ENCODE results near the gene PRPF8.
A peak's percentile ranks its signal among the peaks of the same experiment; 100 is the strongest.
"Not testable (repeated sequence)": the region's sequence is repeated elsewhere in the genome, so short reads cannot be mapped to it uniquely, and the experiment has no call there.

PRPF8 gene

GRCh38 chr17:1716076-1716911 is 31.6 kb upstream of the PRPF8 start:
- peak; percentile 100 for DNase-seq

GRCh38 chr17:1715803-1716075 is 31.1 kb upstream of the PRPF8 start:
- no peak for DNase-seq

- peak; percentile 51 to 53 for DNase-seq
These were observed 30.5 kb upstream of the PRPF8 start for GRCh38 chr17:1714980-1715802.

GRCh38 chr17:1714427-1714979 is 29.8 kb upstream of the PRPF8 start:
- peak in 1 of 2 donors; percentile 44 for DNase-seq

- no peak for DNase-seq
These were observed 29.3 kb upstream of the PRPF8 start for GRCh38 chr17:1713878-1714426.

GRCh38 chr17:1713160-1713877 is 28.7 kb upstream of the PRPF8 start:
- no peak for DNase-seq

GRCh38 chr17:1712271-1712670 is 27.6 kb upstream of the PRPF8 start:
- DNase-seq = no peak

- no peak for DNase-seq
These were observed 27.1 kb upstream of the PRPF8 start for GRCh38 chr17:1711804-1712203.

GRCh38 chr17:1710807-1711553 is 26.3 kb upstream of the PRPF8 start:
- no peak for DNase-seq

GRCh38 chr17:1709971-1710806 is 25.5 kb upstream of the PRPF8 start, which contains the start of gene TLCD2:
Gene TLCD2 (minus strand): TSS chr17:1710377. CDS start chr17:1710242, 135 bp downstream.
- DNase-seq = peak in 1 of 2 donors; percentile 27

GRCh38 chr17:1709403-1709951 is 24.8 kb upstream of the PRPF8 start:
- DNase-seq = no peak

GRCh38 chr17:1708791-1709346 is 24.2 kb upstream of the PRPF8 start:
- not testable (repeated sequence) for DNase-seq

- DNase-seq = no peak
These were observed 22.4 kb upstream of the PRPF8 start for GRCh38 chr17:1707107-1707506.

- DNase-seq = no peak
These were observed 20.3 kb upstream of the PRPF8 start for GRCh38 chr17:1705004-1705403.

- DNase-seq = no peak
These were observed 18.4 kb upstream of the PRPF8 start for GRCh38 chr17:1703063-1703462.

GRCh38 chr17:1699891-1700290 is 15.2 kb upstream of the PRPF8 start:
- DNase-seq = not testable (repeated sequence)

- DNase-seq = no peak
These were observed 13.0 kb upstream of the PRPF8 start for GRCh38 chr17:1697681-1698080.

- no peak for DNase-seq
These were observed 10.7 kb upstream of the PRPF8 start for GRCh38 chr17:1695365-1695764.

GRCh38 chr17:1693339-1693738 is 8.7 kb upstream of the PRPF8 start:
- no peak for DNase-seq

GRCh38 chr17:1690544-1691221 is 6.0 kb upstream of the PRPF8 start:
- no peak for DNase-seq

Data from stimulated activated CD4-positive, alpha-beta T cell treated with anti-CD3 and anti-CD28 coated beads, Interleukin-2, amount 100 ng/mL, for 24 hours (primary cell).